ENCODE data around the gene EEIG1. TPM values are rescaled to one million over a fixed set of nuclear protein-coding genes. Genes with fewer than 3 reads are reported as not detected.

EEIG1 gene
- total and polyA plus RNA-seq, 10 of the 15 experiments (the other 5 are each of a cell fraction or from before 2014, with no cell fraction given): 1.2 to 75.9 (median 9.0) TPM

- ChIA-PET POLR2A (no interaction called here), SMC1A (ENCODE audit: uncharacterized antibody, unreplicated experiment) (no interaction called here), RAD21 (ENCODE audit: unreplicated experiment) (no interaction called here), CTCF (interaction anchor here (0.8 to 1.5 kb wide), 2 partner anchors 16 to 56 kb away, joined by 3 read pairs; no protein-coding TSS in a partner anchor)
- no peak overlapping the region for H3K4me2 ChIP-seq (ENCODE audit: control insufficient read depth, insufficient read depth)
- DNase-seq (ENCODE audit: low read depth, low spot score) (no peak), ATAC-seq (peak; percentile 44), FAIRE-seq (no peak)
- H3K4me1 ChIP-seq (ENCODE audit: control insufficient read depth, insufficient read depth, low read length): peaks cover 21% of the 10 kb centered on the region
- BruUV-seq (replicated peaks): no TSS peak
- in situ Hi-C loops (cut with MboI) (no loop called here), intact Hi-C loops (cut with micrococcal nuclease; ENCODE audit: unreplicated experiment) (no loop called here)
- H3K27ac ChIP-seq (ENCODE audit: control insufficient read depth, insufficient read depth): no peak overlapping the region
- no peaks in the 10 kb centered on the region for H3K27me3 ChIP-seq (replicated peaks in 1 of 2; ENCODE audit: control insufficient read depth in 2 of 2, insufficient read depth in 2 of 2, low read length in 1 of 2)
- no peaks in the 10 kb centered on the region for H3K36me3 ChIP-seq (ENCODE audit: control insufficient read depth in 2 of 2, insufficient read depth in 2 of 2, low read length in 1 of 2)
- H3K9me3 ChIP-seq (replicated peaks; ENCODE audit: control insufficient read depth, insufficient read depth, low read length): peaks cover 2% of the 10 kb centered on the region; the same call in 1 of the 3 replicates
- H4K20me1 ChIP-seq (ENCODE audit: control insufficient read depth, insufficient read depth): no peaks in the 10 kb centered on the region
- H3K4me3 ChIP-seq: no peak overlapping the region
- 23% methylated on average over 12 of the region's 12 CpGs for WGBS (ENCODE audit: insufficient coverage, insufficient replicate concordance, low lambda C conversion rate, missing lambda C conversion rate)
- H2AFZ ChIP-seq (ENCODE audit: control insufficient read depth, low read depth, low read length): no peak overlapping the region
- H3K79me2 ChIP-seq (ENCODE audit: control insufficient read depth, insufficient read depth, low read length): no peaks in the 10 kb centered on the region
- no peak overlapping the region for H3K9ac ChIP-seq (ENCODE audit: control insufficient read depth, insufficient read depth, low read length)
- no peak for TF ChIP-seq CTCF (IDR thresholded peaks at IDR 0.05 in 2 of 3, conservative IDR thresholded peaks at IDR 0.05 in 1 of 3; ENCODE audit: control insufficient read depth in 2 of 3, extremely low read depth in 1 of 3, insufficient read depth in 1 of 3, low read depth in 3 of 3, low read length in 3 of 3)
- no peak for TF ChIP-seq MYB (IDR thresholded peaks at IDR 0.05; ENCODE audit: borderline replicate concordance, low read depth, low read length)
- TF ChIP-seq USF2 (IDR thresholded peaks at IDR 0.05; ENCODE audit: borderline replicate concordance, low read depth, low read length): no peak
- TF ChIP-seq BCL11A (IDR thresholded peaks at IDR 0.05; ENCODE audit: low read depth, low read length): no peak
- no peak for TF ChIP-seq ATF7 (IDR thresholded peaks at IDR 0.05; ENCODE audit: low read depth)
- TF ChIP-seq JUND (IDR thresholded peaks at IDR 0.05; ENCODE audit: low read depth, low read length): no peak
- TF ChIP-seq ZNF274 (IDR thresholded peaks at IDR 0.05; ENCODE audit: insufficient read depth, insufficient read length): no peak
- no peak for TF ChIP-seq DPF2 (IDR thresholded peaks at IDR 0.05)
- no peak for TF ChIP-seq MXI1 (IDR thresholded peaks at IDR 0.05; ENCODE audit: low read depth, low read length)
- no peak for TF ChIP-seq SREBF1 (IDR thresholded peaks at IDR 0.05; ENCODE audit: low read length)
- TF ChIP-seq CHD4 (IDR thresholded peaks at IDR 0.05): no peak
- TF ChIP-seq FOXM1 (IDR thresholded peaks at IDR 0.05; ENCODE audit: low read depth, low read length): no peak
- TF ChIP-seq PRDM15 (CRISPR knock-in tag; IDR thresholded peaks at IDR 0.05): no peak
- TF ChIP-seq NBN (IDR thresholded peaks at IDR 0.05): no peak
- no peak for TF ChIP-seq ELK1 (IDR thresholded peaks at IDR 0.05; ENCODE audit: low read depth, low read length)
- TF ChIP-seq IKZF2 (IDR thresholded peaks at IDR 0.05): no peak
- no peak for TF ChIP-seq TAF1 (IDR thresholded peaks at IDR 0.05; ENCODE audit: borderline replicate concordance, low read depth, low read length)
- no peak for TF ChIP-seq SIN3A (IDR thresholded peaks at IDR 0.05; ENCODE audit: low read depth, low read length)
Observed at GRCh38 chr9:128011071-128011817, 30.5 kb upstream of the EEIG1 start.
